AG04450 (cell line): ENCODE results near the gene C16orf95. TPM values are rescaled to one million over a fixed set of nuclear protein-coding genes. Genes with fewer than 3 reads are reported as not detected.

Source experiments
- CTCF ChIA-PET: fragments of 300-600, 350-600 bp; formaldehyde crosslinking; extraction: SDS; loops from one replicate; lab custom pipeline; 2022; ENCODE audit warnings: antibody characterized with exemption, inconsistent platforms; lab: Charles Lee
- POLR2A ChIA-PET: fragments of 350-600 bp; formaldehyde crosslinking; extraction: SDS; loops from one replicate; lab custom pipeline; 2021; ENCODE audit warnings: antibody characterized with exemption, inconsistent platforms; lab: Yijun Ruan, JAX
- DNase-seq: peaks from one replicate; pipeline ENCODE4 v3.0.0-alpha.2; 2011; ENCODE audit warnings: low read depth, low spot score
- H3K27ac ChIP-seq: one replicate; pipeline ENCODE4 v1.5.1; 2012; ENCODE audit warnings: low read depth, low read length, control low read depth
- H3K27me3 ChIP-seq: one replicate; pipeline ENCODE4 v1.6.0; 2012; ENCODE audit warnings: low read length; ENCODE audit not compliant: control insufficient read depth, insufficient read depth
- H3K4me3 ChIP-seq: 2 replicates; pipeline ENCODE4 v1.5.1; 2011; ENCODE audit warnings: mild to moderate bottlenecking, low read depth, low read length, control low read depth
- H3K9me3 ChIP-seq: 2 replicates; pipeline ENCODE4 v1.5.1; 2012; ENCODE audit warnings: low read length; ENCODE audit not compliant: control insufficient read depth, insufficient read depth
- CTCF ChIP-seq: IDR thresholded peaks from 2 replicates; pipeline ENCODE4 v1.5.1; 2011; ENCODE audit warnings: low read depth, low read length, control low read depth, inconsistent platforms
- polyA plus RNA-seq: library from polyadenylated mRNA; depleted of rRNA; stranded (reverse); fragments of >200 nt; gene quantifications from 2 replicates; pipeline ENCODE4 v1.2.3, GENCODE V29; 2011

Gene C16orf95
- polyA plus RNA-seq, 1 experiment: 2.0 TPM

- Histone ChIP-seq H3K4me3 (no peak overlapping the region), H3K27ac (no peak overlapping the region), H3K27me3 (peaks cover 4% of the 10 kb centered on the region), H3K9me3 (no peaks in the 10 kb centered on the region)
- CTCF ChIA-PET: interaction anchor here (5.4 kb wide), 1 partner anchor 215 kb away, joined by 55 read pairs; no protein-coding TSS in a partner anchor
- DNase-seq: no peak
- POLR2A ChIA-PET: no interaction called here
- no peak for TF ChIP-seq CTCF
Observed at GRCh38 chr16:87276091-87276701, 41.0 kb downstream of the C16orf95 start.

GRCh38 chr16:87274794-87275193 lies 42.4 kb downstream of the C16orf95 start:
- no peak overlapping the region for H3K4me3 ChIP-seq
- ChIA-PET POLR2A (no interaction called here), CTCF (no interaction called here)
- TF ChIP-seq CTCF: no peak
- no peak for DNase-seq
- no peaks in the 10 kb centered on the region for H3K9me3 ChIP-seq
- no peak overlapping the region for H3K27ac ChIP-seq
- peaks cover 4% of the 10 kb centered on the region for H3K27me3 ChIP-seq

GRCh38 chr16:87273471-87274030 lies 43.6 kb downstream of the C16orf95 start:
- DNase-seq: no peak
- TF ChIP-seq CTCF: no peak
- Histone ChIP-seq H3K9me3 (no peaks in the 10 kb centered on the region), H3K4me3 (no peak overlapping the region), H3K27me3 (peaks cover 4% of the 10 kb centered on the region), H3K27ac (no peak overlapping the region)
- ChIA-PET POLR2A (no interaction called here), CTCF (no interaction called here)

GRCh38 chr16:87271256-87271655 lies 45.9 kb downstream of the C16orf95 start:
- ChIA-PET POLR2A (interaction anchor here (0.6 kb wide), 1 partner anchor 101 kb away, joined by 6 read pairs; no protein-coding TSS in a partner anchor), CTCF (interaction anchor here (0.6 to 1.4 kb wide), 4 partner anchors 69 to 707 kb away, joined by 3 to 4 read pairs (median 3); no protein-coding TSS in a partner anchor)
- Histone ChIP-seq H3K27me3 (peaks cover 8% of the 10 kb centered on the region), H3K9me3 (no peaks in the 10 kb centered on the region), H3K4me3 (no peak overlapping the region), H3K27ac (no peak overlapping the region)
- TF ChIP-seq CTCF: no peak
- DNase-seq: no peak

GRCh38 chr16:87267566-87267965 lies 49.6 kb downstream of the C16orf95 start:
- TF ChIP-seq CTCF: no peak
- Histone ChIP-seq H3K4me3 (no peak overlapping the region), H3K9me3 (peaks cover 5% of the 10 kb centered on the region; the same call in 1 of the 2 replicates), H3K27ac (no peak overlapping the region), H3K27me3 (peaks cover 21% of the 10 kb centered on the region)
- no peak for DNase-seq
- CTCF ChIA-PET: interaction anchor here (1.1 to 4.1 kb wide), 3 partner anchors 11 to 205 kb away, joined by 3 to 28 read pairs (median 5); no protein-coding TSS in a partner anchor
- POLR2A ChIA-PET: no interaction called here
